Measurements from ENCODE around the gene C5orf15.
"Not testable (repeated sequence)": the region's sequence is repeated elsewhere in the genome, so short reads cannot be mapped to it uniquely, and the experiment has no call there.

The C5orf15 gene

DNA sequence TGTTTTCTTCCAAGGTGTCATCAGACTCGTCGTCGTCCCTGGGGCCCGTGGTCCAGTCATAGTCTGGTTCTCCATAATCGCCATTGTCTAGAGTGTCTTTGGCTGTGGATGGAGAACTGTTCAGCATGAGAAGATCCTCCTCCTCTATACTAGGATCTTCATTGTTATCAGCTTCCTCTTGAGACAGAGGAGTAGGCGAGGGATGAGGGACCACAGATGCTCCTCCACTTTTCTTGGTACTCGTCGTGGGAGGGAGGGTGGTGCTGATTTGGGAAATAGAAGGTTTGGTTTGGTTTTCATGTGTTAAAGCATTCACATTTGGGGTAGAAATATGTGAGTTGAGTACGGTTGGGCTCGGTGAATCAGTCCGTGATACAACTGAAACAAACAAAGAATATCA lies 8.8 kb downstream of the C5orf15 start:
- DNase-seq: no peak

DNA sequence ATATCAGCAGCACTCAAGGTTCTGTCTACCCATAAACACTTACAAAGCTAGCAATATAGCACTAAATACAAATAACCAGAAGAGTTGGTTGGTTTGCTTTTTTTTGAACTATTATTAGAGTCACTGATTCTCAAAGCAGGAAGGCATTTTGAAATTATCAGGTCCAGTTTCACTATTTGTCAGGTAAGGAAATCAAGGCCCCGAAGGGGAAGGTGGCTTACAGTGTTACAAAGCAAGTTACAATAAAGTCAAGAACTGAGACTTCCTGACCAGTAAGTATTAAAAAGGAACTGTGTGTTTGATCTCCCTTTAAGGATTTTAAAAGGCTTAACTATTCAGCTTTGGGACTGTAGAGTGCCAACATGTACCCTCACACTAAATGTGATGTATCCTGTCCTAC lies 10.8 kb downstream of the C5orf15 start:
- DNase-seq: no peak

DNA sequence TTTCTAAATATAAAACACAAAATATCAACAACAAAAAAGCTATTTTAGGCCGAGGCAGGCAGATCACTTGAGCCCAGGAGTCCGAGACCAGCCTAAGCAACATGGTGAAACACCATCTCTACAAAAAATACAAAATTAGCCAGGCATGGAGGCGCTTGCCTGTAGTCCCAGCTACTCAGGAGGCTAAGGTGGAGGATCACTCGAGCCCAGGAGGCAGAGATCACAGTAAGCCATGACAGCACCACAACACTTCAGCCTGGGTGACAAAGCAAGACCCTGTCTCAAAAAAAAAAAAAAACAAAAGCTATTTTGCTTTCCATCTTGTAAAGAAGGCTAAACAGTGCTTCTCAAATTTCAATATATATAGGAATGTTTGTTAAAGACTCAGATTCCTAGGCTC lies 11.3 kb downstream of the C5orf15 start:
- no peak for DNase-seq

DNA sequence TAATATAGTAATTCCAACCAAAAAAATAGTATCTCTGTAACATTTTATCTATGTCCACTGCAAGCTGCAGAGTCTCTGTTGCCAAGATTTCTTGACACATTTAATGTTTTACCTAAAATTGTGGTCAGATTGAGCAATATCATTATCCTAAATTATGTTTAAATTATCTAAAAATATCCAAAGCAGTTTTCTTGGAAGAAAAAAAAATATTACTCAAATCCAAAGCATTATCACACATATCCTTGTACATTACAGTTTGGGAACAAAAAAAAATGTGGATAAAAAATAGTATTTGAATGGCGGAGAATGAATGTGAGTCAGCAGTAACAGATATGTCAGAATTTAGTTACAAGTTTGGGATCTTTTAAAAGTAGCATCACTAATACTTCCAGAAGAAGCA lies 12.2 kb downstream of the C5orf15 start:
- not testable (repeated sequence) for DNase-seq

DNA sequence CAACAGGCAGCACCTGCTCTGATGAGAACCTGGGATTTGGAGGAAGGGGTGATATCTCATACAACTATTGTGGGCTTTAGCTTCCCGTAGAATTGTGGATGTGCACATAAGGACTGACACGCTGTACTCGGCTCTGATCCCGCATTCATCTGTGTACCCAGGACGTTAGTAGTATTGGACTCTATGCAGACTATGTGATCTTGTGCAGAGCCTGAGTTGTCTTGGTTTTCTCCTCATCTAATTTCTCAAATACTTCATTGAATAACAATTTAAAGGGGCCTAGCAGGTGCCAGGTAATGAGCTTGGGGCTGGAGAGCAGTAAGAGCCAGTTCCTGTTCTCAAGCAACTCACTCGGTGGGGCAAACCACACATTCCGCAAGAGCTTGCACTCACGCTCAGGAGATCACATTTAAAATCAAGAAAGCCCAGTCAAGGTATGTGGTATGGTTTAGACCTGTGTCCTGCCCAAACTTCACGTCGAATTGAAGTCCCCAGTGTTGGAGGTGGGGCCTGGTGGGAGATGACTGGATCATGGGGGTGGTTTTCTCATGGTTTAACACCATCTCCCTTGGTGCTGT lies 14.8 kb downstream of the C5orf15 start:
- DNase-seq: no peak

DNA sequence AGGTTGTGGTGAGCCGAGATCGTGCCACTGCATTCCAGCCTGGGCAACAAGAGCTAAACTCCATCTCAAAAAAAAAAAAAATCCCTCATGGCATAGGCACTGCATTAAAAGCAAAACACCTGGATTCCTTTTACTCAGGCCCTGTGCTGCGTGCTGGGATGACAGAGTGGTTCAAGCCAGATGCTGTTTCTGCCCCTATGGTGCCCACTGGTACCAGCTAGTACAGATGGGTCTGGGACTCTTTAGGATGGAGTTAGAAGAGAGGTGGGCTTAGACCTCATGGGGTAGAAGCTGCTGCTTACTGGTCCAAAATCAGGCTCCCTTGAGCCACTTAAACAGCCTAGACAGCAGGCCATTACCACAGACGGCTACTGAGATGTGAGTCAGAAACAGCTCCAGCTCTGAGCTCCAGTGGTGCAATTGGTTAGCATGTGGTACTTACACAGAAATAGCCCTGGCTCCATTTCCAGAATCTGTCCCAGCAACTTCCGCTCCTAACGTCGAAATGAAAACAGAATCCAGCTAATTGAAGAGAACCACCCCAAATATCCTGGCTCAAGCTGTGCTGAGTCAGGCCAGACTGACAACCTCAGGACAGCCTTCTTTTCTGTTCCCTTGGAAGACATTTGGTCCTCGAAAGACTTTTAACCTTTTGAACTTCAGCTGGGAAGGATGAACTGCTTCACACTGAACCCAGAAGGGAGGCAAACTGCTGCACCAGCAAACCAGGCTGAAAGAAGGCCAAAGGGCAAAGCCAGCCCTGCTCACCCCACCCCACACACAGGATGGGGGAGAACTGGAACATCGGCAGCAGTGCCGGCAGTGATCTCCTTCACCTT lies 15.5 kb downstream of the C5orf15 start:
- no peak for DNase-seq

DNA sequence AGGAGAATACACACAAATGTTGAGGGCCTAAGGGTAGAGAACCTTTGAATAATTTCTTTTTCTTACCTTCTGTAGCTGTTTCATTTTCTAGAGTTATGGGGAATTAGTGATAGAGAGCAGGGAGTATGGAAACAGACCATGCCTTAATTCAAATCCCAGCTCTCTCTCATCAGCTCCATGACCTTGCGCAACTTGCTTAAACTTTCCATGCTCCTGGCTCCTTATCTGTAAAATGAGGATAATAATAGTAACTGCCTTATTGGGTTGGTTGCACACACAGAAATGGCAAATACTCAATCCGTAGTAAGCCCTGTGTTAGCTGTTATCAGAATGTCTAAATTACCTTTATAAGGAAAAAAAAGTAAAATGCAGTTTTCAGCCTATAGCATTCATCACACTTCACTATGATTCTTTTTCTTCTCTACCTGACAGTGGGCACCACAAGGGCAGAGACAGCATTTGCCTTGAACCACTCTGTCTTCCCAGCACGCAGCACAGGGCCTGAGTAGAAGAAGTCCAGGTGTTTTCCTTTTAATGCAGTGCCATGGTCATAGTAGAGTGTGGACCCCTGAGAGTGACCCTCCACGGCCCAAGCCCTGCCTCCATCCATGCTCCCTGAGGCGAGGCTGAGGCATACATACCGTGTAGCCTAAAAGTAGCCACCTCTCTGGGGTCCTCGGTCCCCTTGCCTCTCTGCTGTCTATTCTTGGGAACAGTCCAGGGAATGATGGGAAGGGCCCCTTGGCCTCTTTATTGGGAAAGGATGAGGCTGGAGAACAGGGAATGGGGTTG lies 17.4 kb downstream of the C5orf15 start:
- DNase-seq: no peak

DNA sequence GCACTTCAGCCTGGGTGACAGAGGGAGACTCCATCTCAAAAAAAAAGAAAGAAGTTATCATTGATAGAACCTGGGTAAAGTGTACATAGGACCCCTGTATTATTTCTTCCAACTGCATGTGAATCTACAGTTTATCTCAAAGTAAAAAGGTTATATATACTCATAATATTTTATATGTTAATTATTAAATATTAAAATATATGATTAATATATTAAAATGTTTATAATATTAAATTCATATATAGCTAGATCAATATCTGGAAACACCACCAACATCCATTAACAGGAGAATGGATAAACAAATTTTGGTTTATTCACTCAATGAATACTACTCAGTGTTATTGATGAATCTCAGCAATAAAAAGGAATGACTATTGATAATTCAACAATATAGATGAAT lies 19.7 kb downstream of the C5orf15 start:
- DNase-seq: no peak

DNA sequence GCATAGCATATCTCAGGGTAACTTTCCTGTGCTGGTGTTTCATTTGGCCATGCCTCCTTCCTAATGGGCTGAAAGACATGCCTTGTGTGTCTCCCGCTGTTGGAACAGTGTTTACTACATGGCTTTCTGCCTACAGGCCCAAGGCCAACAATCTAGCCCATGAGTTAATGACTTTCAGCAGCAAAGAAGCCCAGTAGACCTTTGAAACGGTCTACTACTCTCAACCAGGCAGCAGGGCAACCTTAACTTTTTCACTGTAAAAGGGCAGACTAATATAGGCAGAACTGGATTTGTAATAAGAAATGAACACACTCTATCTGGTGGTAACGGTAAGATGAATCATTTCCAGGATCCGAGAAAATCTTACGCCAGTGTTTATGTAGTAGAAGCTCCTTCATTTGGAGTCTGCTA lies 21.0 kb downstream of the C5orf15 start:
- no peak for DNase-seq

DNA sequence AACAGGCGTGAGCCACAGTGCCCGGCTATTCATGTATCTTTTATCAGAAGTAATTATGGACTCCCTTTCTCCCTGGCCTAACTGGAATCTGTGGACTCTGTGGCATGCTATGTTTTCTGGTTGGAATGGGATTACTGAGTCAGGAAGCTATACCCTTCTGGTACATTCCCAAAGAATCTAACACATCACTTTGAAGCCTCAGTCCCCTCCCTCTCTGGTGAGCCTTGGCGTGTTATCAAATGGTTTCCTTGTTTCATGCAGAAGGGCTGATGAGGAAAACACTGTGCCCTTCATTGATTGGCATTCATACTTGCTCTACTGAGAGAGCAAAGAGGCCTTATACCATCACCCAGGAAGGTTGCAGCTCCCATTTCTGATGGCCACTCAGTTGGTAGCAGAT lies 22.9 kb downstream of the C5orf15 start:
- DNase-seq: no peak

DNA sequence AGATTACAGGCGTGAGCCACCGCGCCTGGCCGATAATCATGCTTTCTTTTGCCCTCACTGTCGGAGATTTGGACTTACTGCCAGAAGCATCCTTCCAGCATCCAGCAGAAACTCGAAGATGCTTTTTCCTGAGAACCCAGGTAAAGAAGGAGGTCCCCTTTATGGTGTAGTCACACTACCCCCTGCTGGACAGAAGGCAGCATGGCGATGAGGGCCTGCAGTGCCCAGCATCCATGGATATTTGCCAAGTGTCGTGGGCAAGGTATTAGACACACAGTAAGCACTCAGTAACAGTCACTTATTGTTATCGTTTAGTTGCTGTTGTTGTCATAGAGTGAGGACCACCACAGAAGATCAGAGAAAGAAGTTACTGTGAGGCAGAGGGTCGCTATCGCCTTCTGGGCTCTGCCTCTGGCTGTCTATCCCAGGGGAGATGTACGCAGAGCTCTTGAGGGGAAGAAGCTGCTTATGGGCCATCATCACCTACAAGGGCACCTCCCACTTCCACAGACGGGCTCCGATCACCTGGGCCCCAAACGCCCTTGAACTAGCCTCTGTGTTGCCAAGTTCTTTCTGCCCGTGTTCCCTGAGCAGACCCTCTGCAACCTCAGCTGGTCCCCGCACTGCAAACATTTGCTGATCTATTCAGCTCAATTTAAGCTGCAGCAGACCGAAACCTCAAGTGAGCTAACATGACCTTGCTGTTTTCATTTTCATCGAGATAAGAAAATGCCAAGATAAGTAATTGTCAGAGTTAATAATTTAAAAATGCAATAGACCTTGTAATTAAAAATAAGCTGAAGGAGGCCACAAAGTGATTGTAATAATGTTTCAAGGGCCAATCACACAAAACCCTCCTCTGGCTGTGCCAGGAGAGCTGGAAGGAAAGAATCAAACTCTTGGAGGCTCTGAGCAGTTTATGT lies 23.9 kb downstream of the C5orf15 start:
- peak in 1 of 2 experiments; percentile 31 for DNase-seq

DNA sequence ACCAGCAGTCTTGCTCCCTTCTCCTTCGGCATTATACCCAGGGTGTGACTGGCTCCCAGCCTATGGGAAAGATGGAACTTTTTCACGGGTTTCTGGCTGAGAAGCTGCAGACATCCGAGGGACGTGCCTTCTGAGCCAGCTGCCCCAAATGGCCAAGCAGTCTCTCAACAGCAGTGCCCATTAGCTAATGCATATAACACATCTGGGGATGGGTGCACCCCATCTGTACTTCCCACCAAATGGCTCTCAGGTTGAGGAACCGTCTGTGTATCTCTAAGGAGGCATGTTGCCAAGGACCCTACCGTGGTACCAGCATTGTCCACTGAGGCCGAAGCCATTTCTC lies 25.0 kb downstream of the C5orf15 start:
- no peak for DNase-seq

DNA sequence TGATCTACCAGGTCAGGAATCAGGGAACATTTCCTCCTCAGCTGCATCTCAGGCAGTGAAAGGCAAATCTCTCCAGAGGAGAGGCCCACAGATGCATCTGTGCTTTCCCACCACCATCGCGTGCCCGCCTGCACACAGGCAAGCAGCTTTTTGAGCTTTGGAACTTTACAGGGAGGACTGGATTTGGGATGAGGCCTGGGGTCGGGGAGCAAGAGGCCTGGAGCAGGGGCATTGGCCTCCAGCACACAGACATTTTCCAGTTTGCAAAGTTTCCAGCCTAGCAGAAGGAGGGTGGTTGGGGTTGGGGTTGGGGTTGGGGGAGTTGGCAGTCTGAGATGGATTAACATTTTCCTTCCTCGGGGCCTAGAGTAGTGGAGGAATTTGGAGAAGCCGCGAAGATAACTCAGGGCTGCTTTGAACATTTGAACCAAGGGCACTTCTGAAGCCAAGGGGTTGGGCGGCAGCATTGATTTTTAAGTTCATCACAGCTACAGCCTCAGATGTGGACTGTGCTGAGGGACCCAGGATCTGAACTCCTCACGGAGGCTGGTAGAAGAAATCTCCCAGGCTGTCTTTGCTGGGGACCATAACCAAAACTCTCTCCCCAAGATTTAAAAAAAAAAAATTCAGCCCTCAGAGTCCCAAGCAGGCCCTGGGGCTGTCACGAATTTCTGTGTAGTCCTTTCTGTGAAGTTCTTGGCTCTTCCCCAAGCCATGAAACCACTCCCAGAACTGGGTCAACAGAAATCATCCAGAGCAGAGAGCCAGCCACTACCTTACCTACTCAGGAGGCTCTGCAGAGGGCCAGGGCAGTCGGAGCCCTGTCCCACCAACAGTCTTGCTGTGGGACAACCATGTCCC lies 25.6 kb downstream of the C5orf15 start:
- DNase-seq: no peak

DNA sequence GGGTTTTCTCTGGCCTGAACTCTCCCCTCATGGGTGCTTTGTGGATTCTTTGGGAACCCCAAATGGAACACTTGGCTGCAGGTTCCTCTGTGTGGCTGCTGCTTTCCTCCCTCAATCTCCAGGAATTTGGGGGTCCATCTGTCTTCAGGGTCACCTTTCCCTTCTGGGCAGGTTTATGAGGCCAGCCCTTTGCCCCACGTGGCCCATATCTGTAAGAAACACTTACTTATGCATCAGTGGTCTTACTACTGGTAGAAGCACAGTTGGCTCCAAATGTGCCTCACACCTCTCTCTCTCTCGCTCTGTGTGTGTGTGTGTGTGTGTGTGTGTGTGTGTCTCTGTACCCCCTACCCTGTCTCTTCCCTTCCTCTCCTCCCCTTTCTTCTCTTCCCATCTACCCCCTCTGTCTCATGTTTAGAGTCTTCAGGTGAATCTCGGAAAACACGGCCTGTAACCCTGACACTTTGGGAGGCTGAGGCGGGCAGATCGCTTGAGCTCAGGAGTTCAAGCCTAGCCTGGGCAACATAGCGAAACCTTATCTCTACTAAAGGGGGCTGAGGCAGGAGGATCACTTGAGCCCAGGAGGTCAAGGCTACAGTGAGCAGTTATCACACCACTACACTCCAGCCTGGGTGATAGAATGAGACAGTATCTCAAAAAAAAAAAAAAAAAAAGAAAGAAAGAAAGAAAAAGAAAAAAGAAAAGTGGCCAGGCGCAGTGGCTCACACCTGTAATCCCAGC lies 26.8 kb downstream of the C5orf15 start:
- no peak for DNase-seq

DNA sequence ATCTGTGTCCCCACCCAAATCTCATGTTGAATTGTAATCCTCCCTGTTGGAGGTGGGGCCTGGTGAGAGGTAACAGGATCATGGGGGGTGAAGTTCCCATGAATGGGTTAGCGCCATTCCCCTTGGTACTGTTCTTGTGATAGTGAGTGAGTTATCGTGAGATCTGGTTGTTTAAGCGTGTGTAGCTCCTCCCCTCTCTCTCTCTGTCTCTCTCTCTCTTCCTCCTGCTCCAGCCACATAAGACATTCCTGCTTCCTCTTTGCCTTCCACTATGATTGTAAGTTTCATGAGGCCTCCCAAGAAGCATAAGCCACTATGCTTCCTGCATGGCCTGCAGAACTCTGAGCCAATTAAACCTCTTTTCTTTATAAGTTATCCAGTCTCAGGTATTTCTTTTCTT lies 28.8 kb downstream of the C5orf15 start:
- no peak for DNase-seq

DNA sequence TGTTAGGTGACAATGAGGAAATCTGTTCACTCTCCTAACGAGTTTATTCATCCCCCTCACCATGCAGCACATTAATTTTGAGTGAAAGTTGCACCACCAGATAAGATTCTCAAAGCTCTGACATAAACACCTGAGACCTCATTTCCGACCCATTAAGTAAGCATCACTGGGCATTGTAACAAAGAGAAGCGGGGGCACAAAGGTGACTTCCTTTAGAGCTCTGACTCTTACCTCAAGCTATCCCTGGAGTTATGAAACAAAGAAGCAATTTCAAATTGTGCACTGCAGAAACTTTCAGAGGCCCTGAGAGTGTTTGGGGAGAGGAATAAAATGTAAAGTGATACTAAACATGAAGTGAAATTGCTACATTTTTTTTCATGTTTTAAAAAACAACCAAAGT lies 29.5 kb downstream of the C5orf15 start:
- no peak for DNase-seq

DNA sequence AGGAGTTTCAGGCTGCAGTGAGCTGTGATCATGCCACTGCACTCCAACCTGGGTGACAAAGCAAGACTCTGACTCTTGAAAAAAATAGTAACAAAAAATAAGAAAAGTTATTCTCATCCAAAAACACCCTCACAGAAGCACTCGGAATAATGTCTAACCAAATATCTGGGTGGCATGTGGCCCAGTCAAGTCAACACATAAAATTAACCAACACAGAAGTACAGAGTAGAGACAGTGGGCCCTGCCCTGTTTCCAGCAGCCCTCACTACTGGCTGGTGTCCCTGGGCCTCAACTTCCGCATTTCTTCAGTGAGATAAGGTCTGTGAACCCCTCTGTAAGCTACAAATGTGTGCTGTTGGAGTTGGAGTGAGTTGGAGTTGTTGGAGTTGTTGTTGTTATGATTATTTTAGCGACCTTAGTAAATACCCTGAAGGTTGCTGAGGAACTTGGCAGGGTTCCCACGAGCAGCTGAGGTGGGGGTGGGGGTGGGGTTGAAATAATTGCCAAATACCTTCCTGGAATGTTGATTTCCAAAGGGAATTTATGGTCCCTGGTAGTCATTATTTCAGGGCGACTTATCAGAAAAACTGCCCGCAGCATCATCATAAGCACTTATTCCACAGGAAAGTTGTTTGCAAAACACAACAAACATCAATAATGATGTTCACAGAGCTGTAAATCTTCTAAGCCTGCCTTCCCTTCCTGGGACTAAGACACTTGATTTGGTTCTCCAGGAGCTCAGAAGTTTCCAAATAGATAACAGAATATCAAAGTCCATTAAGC lies 30.2 kb downstream of the C5orf15 start:
- DNase-seq: no peak

DNA sequence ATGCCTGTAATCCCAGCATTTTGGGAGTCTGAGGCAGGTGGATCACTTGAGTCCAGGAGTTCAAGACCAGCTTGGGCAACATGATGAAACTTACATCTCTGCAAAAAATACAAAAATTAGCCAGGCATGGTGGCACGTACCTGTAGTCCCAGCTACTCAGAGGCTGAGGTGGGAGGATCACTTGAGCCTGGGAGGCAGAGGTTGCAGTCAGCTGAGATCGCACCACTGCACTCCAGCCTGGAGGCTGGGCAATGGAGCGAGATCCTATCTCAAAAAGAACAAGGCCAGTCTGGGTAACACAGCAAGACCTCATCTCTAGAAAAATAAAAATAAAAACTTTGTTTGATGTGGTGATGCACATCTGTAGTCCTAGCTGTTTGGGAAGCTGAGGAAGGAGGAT lies 30.8 kb downstream of the C5orf15 start:
- DNase-seq: not testable (repeated sequence)

DNA sequence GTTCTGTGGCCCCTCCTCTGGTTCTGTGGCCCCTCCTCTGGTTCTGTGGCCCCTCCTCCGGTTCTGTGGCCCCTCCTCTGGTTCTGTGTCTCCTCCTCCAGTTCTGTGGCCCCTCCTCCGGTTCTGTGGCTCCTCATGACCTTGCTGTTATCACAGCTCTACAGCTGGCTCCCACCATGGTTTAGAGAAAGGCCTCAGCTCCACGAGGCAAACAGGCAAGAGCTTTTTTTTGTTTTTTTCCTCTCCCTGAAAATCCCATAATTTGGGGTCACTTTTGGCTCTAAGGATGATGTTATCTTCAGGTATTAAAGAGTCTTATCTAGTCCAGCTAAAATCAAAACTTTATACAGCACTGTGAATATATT lies 31.8 kb downstream of the C5orf15 start:
- no peak for DNase-seq

DNA sequence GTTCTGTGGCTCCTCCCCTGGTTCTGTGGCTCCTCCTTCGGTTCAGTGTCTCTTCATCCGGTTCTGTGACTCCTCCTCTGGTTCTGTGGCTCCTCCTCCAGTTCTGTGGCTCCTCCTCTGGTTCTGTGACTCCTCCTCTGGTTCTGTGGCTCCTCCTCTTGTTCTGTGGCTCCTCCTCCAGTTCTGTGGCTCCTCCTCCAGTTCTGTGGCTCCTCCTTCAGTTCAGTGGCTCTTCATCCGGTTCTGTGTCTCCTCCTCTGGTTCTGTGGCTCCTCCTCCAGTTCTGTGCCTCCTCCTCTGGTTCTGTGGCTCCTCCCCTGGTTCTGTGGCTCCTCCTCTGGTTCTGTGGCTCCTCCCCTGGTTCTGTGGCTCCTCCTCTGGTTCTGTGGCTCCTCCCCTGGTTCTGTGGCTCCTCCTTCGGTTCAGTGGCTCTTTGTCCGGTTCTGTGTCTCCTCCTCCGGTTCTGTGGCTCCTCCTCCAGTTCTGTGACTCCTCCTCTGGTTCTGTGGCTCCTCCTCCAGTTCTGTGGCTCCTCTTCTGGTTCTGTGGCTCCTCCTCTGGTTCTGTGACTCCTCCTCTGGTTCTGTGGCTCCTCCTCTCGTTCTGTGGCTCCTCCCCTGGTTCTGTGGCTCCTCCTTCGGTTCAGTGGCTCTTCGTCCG lies 32.3 kb downstream of the C5orf15 start:
- DNase-seq: not testable (repeated sequence)
